Breast epithelium (tissue), 3 donors: ENCODE results near the gene SOS2.

Source experiments
- CTCF ChIP-seq, 3 donors: fragments of 450-650 bp; IDR thresholded peaks; one replicate each; pipeline ENCODE4 v1.5.1; 2016 to 2017; ENCODE audit warnings: antibody characterized with exemption in 3 of 3, mild to moderate bottlenecking in 3 of 3, moderate library complexity in 3 of 3
- POLR2A ChIP-seq: fragments of 450-650 bp; IDR thresholded peaks from one replicate; pipeline ENCODE4 v1.6.1; 2016; ENCODE audit warnings: antibody characterized with exemption, mild to moderate bottlenecking, moderate library complexity

GRCh38 chr14:50198499-50198898 lies 32.9 kb downstream of the SOS2 start:
- TF ChIP-seq CTCF (IDR thresholded peaks at IDR 0.05): no peak
- no peak for TF ChIP-seq POLR2A
